PC-9 (cell line): Measurements from ENCODE around the gene PTPRD. TPM values are rescaled to one million over a fixed set of nuclear protein-coding genes. Genes with fewer than 3 reads are reported as not detected.

Experiments
- BruUV-seq: library from RNA; stranded (reverse); fragments of 400-500 nt; replicated peaks from 2 replicates; lab custom pipeline; 2021; lab: Mats Ljungman, UMichigan
- CTCF ChIA-PET: fragments of 300-600 bp; sonication (Branson Sonifier 250); formaldehyde crosslinking; loops from one replicate; lab custom pipeline; 2022; ENCODE audit warnings: antibody characterized with exemption; lab: Charles Lee
- POLR2A ChIA-PET: fragments of 300-600 bp; sonication (Branson Sonifier 250); formaldehyde crosslinking; loops from one replicate; lab custom pipeline; 2022; ENCODE audit warnings: antibody characterized with exemption; ENCODE audit not compliant: unreplicated experiment; lab: Charles Lee
- DNase-seq, 2 experiments: peaks; one replicate each; pipeline versions ENCODE4 v3.0.0 to v3.0.0-alpha.2; 2015 to 2022; ENCODE audit warnings: mixed read lengths in 1 of 2
- H2AFZ ChIP-seq: fragments of 200-600 bp; sonication (generic); 2 replicates; pipeline ENCODE4 v1.8.1; 2017; ENCODE audit warnings: antibody characterized with exemption
- H3F3A ChIP-seq: fragments of 200-600 bp; sonication (generic); 2 replicates; pipeline ENCODE4 v1.8.1; 2017; ENCODE audit warnings: antibody characterized with exemption, mild to moderate bottlenecking, low read depth; ENCODE audit not compliant: insufficient read depth
- H3K27ac ChIP-seq: fragments of 200-600 bp; sonication (generic); 2 replicates; pipeline ENCODE4 v1.6.1; 2016; ENCODE audit warnings: mixed run types
- H3K27me3 ChIP-seq: fragments of 200-600 bp; sonication (generic); 2 replicates; pipeline ENCODE4 v1.6.1; 2016; ENCODE audit warnings: low read depth, mixed run types; ENCODE audit not compliant: insufficient read depth
- H3K36me3 ChIP-seq: fragments of 200-600 bp; sonication (generic); 2 replicates; pipeline ENCODE4 v1.6.1; 2016; ENCODE audit warnings: low read depth, mixed run types
- H3K4me1 ChIP-seq: fragments of 200-600 bp; sonication (generic); replicated peaks from 2 replicates; pipeline ENCODE4 v1.6.1; 2016; ENCODE audit warnings: mixed run types; ENCODE audit not compliant: insufficient read depth
- H3K4me2 ChIP-seq: fragments of 200-600 bp; sonication (generic); 2 replicates; pipeline ENCODE4 v1.6.1; 2017; ENCODE audit warnings: mixed run types
- H3K4me3 ChIP-seq: fragments of 200-600 bp; sonication (generic); 2 replicates; pipeline ENCODE4 v1.6.1; 2016; ENCODE audit warnings: mixed run types
- H3K79me2 ChIP-seq: fragments of 200-600 bp; sonication (generic); 2 replicates; pipeline ENCODE4 v1.6.1; 2017; ENCODE audit warnings: low read depth, mixed run types
- H3K9me2 ChIP-seq: fragments of 200-600 bp; sonication (generic); 2 replicates; pipeline ENCODE4 v1.8.1; 2017; ENCODE audit warnings: mild to moderate bottlenecking; ENCODE audit not compliant: insufficient read depth
- H3K9me3 ChIP-seq: fragments of 200-600 bp; sonication (generic); 2 replicates; pipeline ENCODE4 v1.8.1; 2016; ENCODE audit warnings: low read depth; ENCODE audit not compliant: insufficient read depth
- H4K20me1 ChIP-seq: fragments of 200-600 bp; sonication (generic); 2 replicates; pipeline ENCODE4 v1.8.1; 2017; ENCODE audit not compliant: insufficient read depth
- EZH2 ChIP-seq: fragments of 200-600 bp; sonication (generic); IDR thresholded peaks from 2 replicates; pipeline ENCODE4 v1.8.0; 2017; ENCODE audit warnings: antibody characterized with exemption, low read depth
- intact Hi-C: fragments of 100-400 bp; cut with micrococcal nuclease; formaldehyde crosslinking; loops from one replicate; pipeline ENCODE4 v1.10.0; 2022; ENCODE audit not compliant: unreplicated experiment
- total RNA-seq: library from RNA; stranded (reverse); gene quantifications from 2 replicates; pipeline ENCODE4 v1.2.3, GENCODE V29; 2021
- TF ChIP-seq, protein P1 (sequence below): fragments of 200-600 bp; sonication (generic); conservative IDR thresholded peaks from 2 replicates; pipeline ENCODE4 v1.6.1; 2017; ENCODE audit warnings: mixed run types, antibody characterized with exemption, mild to moderate bottlenecking, moderate library complexity

The PTPRD gene
- total RNA-seq, 1 experiment from 2014 or later, result not detected

DNA sequence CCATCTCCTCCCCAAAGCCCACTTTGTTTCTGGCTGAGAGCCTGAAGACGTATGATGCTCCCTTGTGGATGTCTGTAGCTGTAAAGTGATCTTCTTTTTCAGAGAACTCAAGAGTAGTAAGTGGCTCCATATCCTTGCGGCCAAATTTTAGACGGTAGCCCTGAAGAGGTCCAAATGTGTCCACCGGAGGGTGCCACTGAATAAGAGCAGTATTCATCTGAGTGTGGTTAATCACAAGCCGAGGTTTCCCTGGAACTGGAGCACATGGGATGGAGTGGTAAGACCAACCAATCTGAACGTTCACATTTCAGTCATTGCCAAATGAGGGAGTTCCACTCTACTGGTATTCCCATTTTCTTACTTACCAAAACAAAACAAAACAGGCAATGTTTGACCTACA is 2126.7 kb downstream of the PTPRD start:
- Histone ChIP-seq H3F3A (no peaks in the 10 kb centered on the region), H3K9me3 (no peaks in the 10 kb centered on the region), H3K79me2 (no peaks in the 10 kb centered on the region), H3K36me3 (no peaks in the 10 kb centered on the region), H3K4me3 (no peak overlapping the region), H3K4me1 (no peaks in the 10 kb centered on the region), H2AFZ (no peak overlapping the region), H3K9me2 (no peaks in the 10 kb centered on the region), H3K27me3 (no peaks in the 10 kb centered on the region), H3K27ac (no peak overlapping the region), H3K4me2 (no peak overlapping the region), H4K20me1 (no peaks in the 10 kb centered on the region)
- ChIA-PET POLR2A (no interaction called here), CTCF (no interaction called here)
- BruUV-seq, result no TSS peak
- no peak for TF ChIP-seq EZH2
- TF ChIP-seq, protein P1, sequence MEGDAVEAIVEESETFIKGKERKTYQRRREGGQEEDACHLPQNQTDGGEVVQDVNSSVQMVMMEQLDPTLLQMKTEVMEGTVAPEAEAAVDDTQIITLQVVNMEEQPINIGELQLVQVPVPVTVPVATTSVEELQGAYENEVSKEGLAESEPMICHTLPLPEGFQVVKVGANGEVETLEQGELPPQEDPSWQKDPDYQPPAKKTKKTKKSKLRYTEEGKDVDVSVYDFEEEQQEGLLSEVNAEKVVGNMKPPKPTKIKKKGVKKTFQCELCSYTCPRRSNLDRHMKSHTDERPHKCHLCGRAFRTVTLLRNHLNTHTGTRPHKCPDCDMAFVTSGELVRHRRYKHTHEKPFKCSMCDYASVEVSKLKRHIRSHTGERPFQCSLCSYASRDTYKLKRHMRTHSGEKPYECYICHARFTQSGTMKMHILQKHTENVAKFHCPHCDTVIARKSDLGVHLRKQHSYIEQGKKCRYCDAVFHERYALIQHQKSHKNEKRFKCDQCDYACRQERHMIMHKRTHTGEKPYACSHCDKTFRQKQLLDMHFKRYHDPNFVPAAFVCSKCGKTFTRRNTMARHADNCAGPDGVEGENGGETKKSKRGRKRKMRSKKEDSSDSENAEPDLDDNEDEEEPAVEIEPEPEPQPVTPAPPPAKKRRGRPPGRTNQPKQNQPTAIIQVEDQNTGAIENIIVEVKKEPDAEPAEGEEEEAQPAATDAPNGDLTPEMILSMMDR, result no peak
- DNase-seq, result no peak
- intact Hi-C loops, result no loop called here

GRCh38 chr9:8484597-8485191 is 2128.1 kb downstream of the PTPRD start:
- H3K4me2 ChIP-seq, result no peak overlapping the region
- H3K36me3 ChIP-seq, result no peaks in the 10 kb centered on the region
- ChIA-PET CTCF (no interaction called here), POLR2A (no interaction called here)
- no peaks in the 10 kb centered on the region for H3K27me3 ChIP-seq
- TF ChIP-seq, protein P1, result no peak
- no peak for TF ChIP-seq EZH2
- no peak overlapping the region for H3K27ac ChIP-seq
- H3F3A ChIP-seq, result no peaks in the 10 kb centered on the region
- no peaks in the 10 kb centered on the region for H3K4me1 ChIP-seq
- H4K20me1 ChIP-seq, result no peaks in the 10 kb centered on the region
- no peaks in the 10 kb centered on the region for H3K79me2 ChIP-seq
- H3K4me3 ChIP-seq, result no peak overlapping the region
- intact Hi-C loops, result no loop called here
- no peaks in the 10 kb centered on the region for H3K9me2 ChIP-seq
- H3K9me3 ChIP-seq, result no peaks in the 10 kb centered on the region
- BruUV-seq, result no TSS peak
- DNase-seq, result no peak
- H2AFZ ChIP-seq, result no peak overlapping the region

- no peaks in the 10 kb centered on the region for H3K4me1 ChIP-seq
- no peaks in the 10 kb centered on the region for H3K9me3 ChIP-seq
- H3K27me3 ChIP-seq, result peaks cover 8% of the 10 kb centered on the region; the same call in 1 of the 2 replicates
- H2AFZ ChIP-seq, result no peak overlapping the region
- TF ChIP-seq, protein P1, result no peak
- TF ChIP-seq EZH2, result no peak
- no peaks in the 10 kb centered on the region for H4K20me1 ChIP-seq
- no peaks in the 10 kb centered on the region for H3K79me2 ChIP-seq
- H3K4me3 ChIP-seq, result no peak overlapping the region
- ChIA-PET CTCF (no interaction called here), POLR2A (no interaction called here)
- DNase-seq, result no peak
- H3K9me2 ChIP-seq, result no peaks in the 10 kb centered on the region
- no peak overlapping the region for H3K27ac ChIP-seq
- no peaks in the 10 kb centered on the region for H3K36me3 ChIP-seq
- BruUV-seq, result no TSS peak
- H3F3A ChIP-seq, result no peaks in the 10 kb centered on the region
- intact Hi-C loops, result no loop called here
- no peak overlapping the region for H3K4me2 ChIP-seq
Measured at GRCh38 chr9:8477450-8477849, 2135.4 kb downstream of the PTPRD start.
